ENCODE data around the gene SIAE.

SIAE gene

GRCh38 chr11:124643042-124643604 is 30.4 kb downstream of the SIAE start:
- Histone ChIP-seq H3K9me3 (ENCODE audit: control insufficient read depth, low read length) (no peaks in the 10 kb centered on the region), H3K4me3 (ENCODE audit: low read length) (peak overlapping the region; percentile 2), H3K4me1 (ENCODE audit: control insufficient read depth, insufficient read depth, low read length) (peaks cover 10% of the 10 kb centered on the region), H3K9ac (ENCODE audit: low read length) (no peak overlapping the region), H3K36me3 (ENCODE audit: control insufficient read depth, insufficient read depth, low read length, severe bottlenecking) (peaks cover 20% of the 10 kb centered on the region), H3K27me3 (replicated peaks; ENCODE audit: control insufficient read depth, insufficient read depth, low read length) (no peaks in the 10 kb centered on the region)
- DNase-seq (ENCODE audit: low read depth) = no peak

- DNase-seq (ENCODE audit: low read depth) = no peak
- peaks cover 10% of the 10 kb centered on the region for H3K4me1 ChIP-seq (ENCODE audit: control insufficient read depth, insufficient read depth, low read length)
- H3K36me3 ChIP-seq (ENCODE audit: control insufficient read depth, insufficient read depth, low read length, severe bottlenecking) = peaks cover 25% of the 10 kb centered on the region
- no peaks in the 10 kb centered on the region for H3K27me3 ChIP-seq (replicated peaks; ENCODE audit: control insufficient read depth, insufficient read depth, low read length)
- no peak overlapping the region for H3K4me3 ChIP-seq (ENCODE audit: low read length)
- H3K9ac ChIP-seq (ENCODE audit: low read length) = no peak overlapping the region
- no peaks in the 10 kb centered on the region for H3K9me3 ChIP-seq (ENCODE audit: control insufficient read depth, low read length)
Measured at GRCh38 chr11:124642628-124643027, 30.9 kb downstream of the SIAE start.

GRCh38 chr11:124640666-124641065 is 32.9 kb downstream of the SIAE start:
- no peaks in the 10 kb centered on the region for H3K9me3 ChIP-seq (ENCODE audit: control insufficient read depth, low read length)
- H3K9ac ChIP-seq (ENCODE audit: low read length) = no peak overlapping the region
- DNase-seq (ENCODE audit: low read depth) = no peak
- H3K4me1 ChIP-seq (ENCODE audit: control insufficient read depth, insufficient read depth, low read length) = peaks cover 10% of the 10 kb centered on the region
- peaks cover 45% of the 10 kb centered on the region for H3K36me3 ChIP-seq (ENCODE audit: control insufficient read depth, insufficient read depth, low read length, severe bottlenecking)
- H3K4me3 ChIP-seq (ENCODE audit: low read length) = no peak overlapping the region
- H3K27me3 ChIP-seq (replicated peaks; ENCODE audit: control insufficient read depth, insufficient read depth, low read length) = no peaks in the 10 kb centered on the region

GRCh38 chr11:124639186-124639585 is 34.4 kb downstream of the SIAE start:
- Histone ChIP-seq H3K27me3 (replicated peaks; ENCODE audit: control insufficient read depth, insufficient read depth, low read length) (no peaks in the 10 kb centered on the region), H3K9me3 (ENCODE audit: control insufficient read depth, low read length) (no peaks in the 10 kb centered on the region), H3K4me3 (ENCODE audit: low read length) (no peak overlapping the region), H3K9ac (ENCODE audit: low read length) (no peak overlapping the region), H3K4me1 (ENCODE audit: control insufficient read depth, insufficient read depth, low read length) (peaks cover 9% of the 10 kb centered on the region), H3K36me3 (ENCODE audit: control insufficient read depth, insufficient read depth, low read length, severe bottlenecking) (peaks cover 60% of the 10 kb centered on the region)
- DNase-seq (ENCODE audit: low read depth) = no peak

- H3K9ac ChIP-seq (ENCODE audit: low read length) = no peak overlapping the region
- H3K27me3 ChIP-seq (replicated peaks; ENCODE audit: control insufficient read depth, insufficient read depth, low read length) = no peaks in the 10 kb centered on the region
- H3K4me1 ChIP-seq (ENCODE audit: control insufficient read depth, insufficient read depth, low read length) = peaks cover 3% of the 10 kb centered on the region
- H3K9me3 ChIP-seq (ENCODE audit: control insufficient read depth, low read length) = no peaks in the 10 kb centered on the region
- no peak overlapping the region for H3K4me3 ChIP-seq (ENCODE audit: low read length)
- H3K36me3 ChIP-seq (ENCODE audit: control insufficient read depth, insufficient read depth, low read length, severe bottlenecking) = peaks cover 65% of the 10 kb centered on the region
- no peak for DNase-seq (ENCODE audit: low read depth)
Measured at GRCh38 chr11:124638500-124638899, 35.0 kb downstream of the SIAE start.

GRCh38 chr11:124635932-124636331 is 37.6 kb downstream of the SIAE start:
- no peak overlapping the region for H3K9ac ChIP-seq (ENCODE audit: low read length)
- H3K4me1 ChIP-seq (ENCODE audit: control insufficient read depth, insufficient read depth, low read length) = no peaks in the 10 kb centered on the region
- H3K27me3 ChIP-seq (replicated peaks; ENCODE audit: control insufficient read depth, insufficient read depth, low read length) = no peaks in the 10 kb centered on the region
- H3K36me3 ChIP-seq (ENCODE audit: control insufficient read depth, insufficient read depth, low read length, severe bottlenecking) = peaks cover 90% of the 10 kb centered on the region
- DNase-seq (ENCODE audit: low read depth) = no peak
- H3K9me3 ChIP-seq (ENCODE audit: control insufficient read depth, low read length) = no peaks in the 10 kb centered on the region
- no peak overlapping the region for H3K4me3 ChIP-seq (ENCODE audit: low read length)

- DNase-seq (ENCODE audit: low read depth) = peak; percentile 20
- Histone ChIP-seq H3K36me3 (ENCODE audit: control insufficient read depth, insufficient read depth, low read length, severe bottlenecking) (peaks cover 98% of the 10 kb centered on the region), H3K4me1 (ENCODE audit: control insufficient read depth, insufficient read depth, low read length) (no peaks in the 10 kb centered on the region), H3K9ac (ENCODE audit: low read length) (no peak overlapping the region), H3K27me3 (replicated peaks; ENCODE audit: control insufficient read depth, insufficient read depth, low read length) (no peaks in the 10 kb centered on the region), H3K9me3 (ENCODE audit: control insufficient read depth, low read length) (no peaks in the 10 kb centered on the region), H3K4me3 (ENCODE audit: low read length) (no peak overlapping the region)
Measured at GRCh38 chr11:124633355-124633754, 40.2 kb downstream of the SIAE start.

GRCh38 chr11:124629961-124630360 is 43.6 kb downstream of the SIAE start:
- H3K4me3 ChIP-seq (ENCODE audit: low read length) = no peak overlapping the region
- peaks cover under 1% of the 10 kb centered on the region for H3K4me1 ChIP-seq (ENCODE audit: control insufficient read depth, insufficient read depth, low read length)
- H3K27me3 ChIP-seq (replicated peaks; ENCODE audit: control insufficient read depth, insufficient read depth, low read length) = no peaks in the 10 kb centered on the region
- H3K9ac ChIP-seq (ENCODE audit: low read length) = no peak overlapping the region
- no peaks in the 10 kb centered on the region for H3K9me3 ChIP-seq (ENCODE audit: control insufficient read depth, low read length)
- no peak for DNase-seq (ENCODE audit: low read depth)
- H3K36me3 ChIP-seq (ENCODE audit: control insufficient read depth, insufficient read depth, low read length, severe bottlenecking) = peaks cover 94% of the 10 kb centered on the region

GRCh38 chr11:124627546-124627945 is 46.0 kb downstream of the SIAE start:
- no peak overlapping the region for H3K4me3 ChIP-seq (ENCODE audit: low read length)
- no peak for DNase-seq (ENCODE audit: low read depth)
- no peaks in the 10 kb centered on the region for H3K27me3 ChIP-seq (replicated peaks; ENCODE audit: control insufficient read depth, insufficient read depth, low read length)
- H3K36me3 ChIP-seq (ENCODE audit: control insufficient read depth, insufficient read depth, low read length, severe bottlenecking) = peaks cover 75% of the 10 kb centered on the region
- no peaks in the 10 kb centered on the region for H3K9me3 ChIP-seq (ENCODE audit: control insufficient read depth, low read length)
- H3K9ac ChIP-seq (ENCODE audit: low read length) = no peak overlapping the region
- peaks cover 17% of the 10 kb centered on the region for H3K4me1 ChIP-seq (ENCODE audit: control insufficient read depth, insufficient read depth, low read length)

GRCh38 chr11:124625504-124626168 is 47.9 kb downstream of the SIAE start:
- peaks cover 55% of the 10 kb centered on the region for H3K36me3 ChIP-seq (ENCODE audit: control insufficient read depth, insufficient read depth, low read length, severe bottlenecking)
- no peak for DNase-seq (ENCODE audit: low read depth)

GRCh38 chr11:124623861-124624525 is 49.5 kb downstream of the SIAE start:
- Histone ChIP-seq H3K9ac (ENCODE audit: low read length) (peak overlapping the region; percentile 98), H3K4me3 (ENCODE audit: low read length) (peak overlapping the region; percentile 99), H3K4me1 (ENCODE audit: control insufficient read depth, insufficient read depth, low read length) (peaks cover 24% of the 10 kb centered on the region), H3K9me3 (ENCODE audit: control insufficient read depth, low read length) (no peaks in the 10 kb centered on the region), H3K27me3 (replicated peaks; ENCODE audit: control insufficient read depth, insufficient read depth, low read length) (no peaks in the 10 kb centered on the region), H3K36me3 (ENCODE audit: control insufficient read depth, insufficient read depth, low read length, severe bottlenecking) (peaks cover 40% of the 10 kb centered on the region)
- peak; percentile 59 for DNase-seq (ENCODE audit: low read depth)

More at GRCh38 chr11:124625504-124626168, 47.9 kb downstream of the SIAE start:
- Histone ChIP-seq H3K27me3 (replicated peaks; ENCODE audit: control insufficient read depth, insufficient read depth, low read length) (no peaks in the 10 kb centered on the region), H3K4me3 (ENCODE audit: low read length) (no peak overlapping the region), H3K9me3 (ENCODE audit: control insufficient read depth, low read length) (no peaks in the 10 kb centered on the region), H3K9ac (ENCODE audit: low read length) (no peak overlapping the region), H3K4me1 (ENCODE audit: control insufficient read depth, insufficient read depth, low read length) (peaks cover 24% of the 10 kb centered on the region)

Measured in adipocyte (in vitro differentiated cells).